Gastrocnemius medialis (tissue), 4 donors: ENCODE measurements around the gene NCOA3. TPM values are rescaled to one million over a fixed set of nuclear protein-coding genes. Genes with fewer than 3 reads are reported as not detected.
A peak's percentile ranks its signal among the peaks of the same experiment; 100 is the strongest.

Source experiments
- ATAC-seq, 2 donors: fragments of 150-250 bp; one replicate each; pipeline ENCODE4 v1.9.1; 2016
- DNase-seq, 2 donors: peaks; one replicate each; pipeline ENCODE4 v3.0.0-alpha.2; 2019
- H3K27ac ChIP-seq, 4 donors: fragments of 200-600 bp; sonication (generic); 1 replicate in 1 of 4; 2 replicates in 3 of 4; pipeline ENCODE4 v1.5.1; 2016 to 2018; ENCODE audit warnings: mild to moderate bottlenecking in 2 of 4, moderate library complexity in 1 of 4
- H3K27me3 ChIP-seq, 3 donors: fragments of 200-600 bp; sonication (generic) in 2 of 3; 1 replicate in 1 of 3; 2 replicates in 2 of 3; pipeline versions ENCODE4 v1.5.1 to v1.6.0; 2016 to 2019; ENCODE audit warnings: mild to moderate bottlenecking in 1 of 3, moderate library complexity in 1 of 3
- H3K36me3 ChIP-seq, 2 donors: fragments of 200-600 bp; sonication (generic) in 1 of 2; one replicate each; pipeline ENCODE4 v1.5.1; 2017 to 2018
- H3K4me1 ChIP-seq, 2 donors: fragments of 200-600 bp; sonication (generic) in 1 of 2; one replicate each; pipeline ENCODE4 v1.5.1; 2016 to 2017; ENCODE audit warnings: mild to moderate bottlenecking in 2 of 2
- H3K4me3 ChIP-seq, 4 donors: fragments of 200-600 bp; sonication (generic) in 3 of 4; 1 replicate in 1 of 4; 2 replicates in 3 of 4; pipeline ENCODE4 v1.5.1; 2016 to 2019; ENCODE audit warnings: mild to moderate bottlenecking in 2 of 4
- H3K9me3 ChIP-seq, 3 donors: fragments of 200-600 bp; sonication (generic) in 2 of 3; 1 replicate in 1 of 3; 2 replicates in 2 of 3; pipeline ENCODE4 v1.5.1; 2016 to 2019
- POLR2A ChIP-seq, 2 donors: fragments of 450-650 bp; IDR thresholded peaks; one replicate each; pipeline ENCODE4 v1.6.1; 2017; ENCODE audit warnings: antibody characterized with exemption in 2 of 2, mild to moderate bottlenecking in 2 of 2, moderate library complexity in 2 of 2
- in situ Hi-C, 4 donors: fragments of 200-750 bp; cut with MboI; loops; one replicate each; pipeline versions ENCODE4 v1.15.0 to v1.8.0; 2017; ENCODE audit warnings: low sequenced_read_pairs in 4 of 4
- intact Hi-C: fragments of 100-400 bp; cut with DNase I; formaldehyde crosslinking; loops from one replicate; pipeline ENCODE4 v1.15.1; 2023; ENCODE audit warnings: low total_unique reads
- total RNA-seq, 4 donors: library from RNA; depleted of rRNA; stranded (reverse); fragments of >200 nt; gene quantifications; one replicate each; pipeline versions ENCODE4 v1.1.0 to v1.2.3, GENCODE V29; 2016
- TF ChIP-seq, protein P1 (sequence below), 5 experiments: fragments of 450-650 bp in 3 of 5; fragments of 200-600 bp in 2 of 5; sonication (generic) in 2 of 5; IDR thresholded peaks in 4 of 5; conservative IDR thresholded peaks in 1 of 5; 1 replicate in 4 of 5; 2 replicates in 1 of 5; pipeline ENCODE4 v1.5.1; 2016 to 2019; ENCODE audit warnings: antibody characterized with exemption in 5 of 5, mild to moderate bottlenecking in 3 of 5, moderate library complexity in 3 of 5

NCOA3 gene
- total RNA-seq, 4 donors from 2014 or later: 52.5 to 86.1 (median 70.1) TPM

DNA sequence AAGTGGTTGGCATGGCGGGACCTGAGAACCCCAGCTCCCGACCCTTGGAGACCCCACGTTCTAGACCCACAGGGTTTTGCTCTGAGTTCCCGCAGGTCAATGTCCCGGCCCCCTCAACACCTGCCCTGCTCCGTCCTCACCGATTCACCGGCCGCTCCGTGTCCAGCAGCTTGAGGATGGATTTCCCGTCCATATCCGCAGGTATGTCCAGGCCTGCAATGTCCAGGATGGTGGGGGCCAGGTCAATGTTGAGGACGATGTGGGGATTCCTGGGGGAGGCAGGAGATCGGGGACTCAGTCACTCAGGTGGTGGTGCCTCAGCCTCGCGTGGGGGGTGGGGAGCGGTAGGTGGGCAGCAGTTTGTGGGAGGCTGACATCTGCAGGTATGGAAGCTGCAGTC lies 176.8 kb downstream of the NCOA3 start:
- no peaks in the 10 kb centered on the region for H3K4me1 ChIP-seq
- intact Hi-C loops (loop anchor here (2.0 kb wide), 1 partner anchor 942 kb away; no protein-coding TSS in a partner anchor), in situ Hi-C loops (no loop called here)
- no peaks in the 10 kb centered on the region for H3K27me3 ChIP-seq
- no peak for DNase-seq
- H3K9me3 ChIP-seq: no peaks in the 10 kb centered on the region
- peaks cover 0 to 4% of the 10 kb centered on the region in 2 donors for H3K36me3 ChIP-seq
- no peak overlapping the region for H3K27ac ChIP-seq
- no peak overlapping the region for H3K4me3 ChIP-seq
- no peak for ATAC-seq
- TF ChIP-seq, protein P1, sequence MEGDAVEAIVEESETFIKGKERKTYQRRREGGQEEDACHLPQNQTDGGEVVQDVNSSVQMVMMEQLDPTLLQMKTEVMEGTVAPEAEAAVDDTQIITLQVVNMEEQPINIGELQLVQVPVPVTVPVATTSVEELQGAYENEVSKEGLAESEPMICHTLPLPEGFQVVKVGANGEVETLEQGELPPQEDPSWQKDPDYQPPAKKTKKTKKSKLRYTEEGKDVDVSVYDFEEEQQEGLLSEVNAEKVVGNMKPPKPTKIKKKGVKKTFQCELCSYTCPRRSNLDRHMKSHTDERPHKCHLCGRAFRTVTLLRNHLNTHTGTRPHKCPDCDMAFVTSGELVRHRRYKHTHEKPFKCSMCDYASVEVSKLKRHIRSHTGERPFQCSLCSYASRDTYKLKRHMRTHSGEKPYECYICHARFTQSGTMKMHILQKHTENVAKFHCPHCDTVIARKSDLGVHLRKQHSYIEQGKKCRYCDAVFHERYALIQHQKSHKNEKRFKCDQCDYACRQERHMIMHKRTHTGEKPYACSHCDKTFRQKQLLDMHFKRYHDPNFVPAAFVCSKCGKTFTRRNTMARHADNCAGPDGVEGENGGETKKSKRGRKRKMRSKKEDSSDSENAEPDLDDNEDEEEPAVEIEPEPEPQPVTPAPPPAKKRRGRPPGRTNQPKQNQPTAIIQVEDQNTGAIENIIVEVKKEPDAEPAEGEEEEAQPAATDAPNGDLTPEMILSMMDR (IDR thresholded peaks at IDR 0.05 in 4 of 5, conservative IDR thresholded peaks at IDR 0.05 in 1 of 5): no peak
- TF ChIP-seq POLR2A (IDR thresholded peaks at IDR 0.05): no peak

DNA sequence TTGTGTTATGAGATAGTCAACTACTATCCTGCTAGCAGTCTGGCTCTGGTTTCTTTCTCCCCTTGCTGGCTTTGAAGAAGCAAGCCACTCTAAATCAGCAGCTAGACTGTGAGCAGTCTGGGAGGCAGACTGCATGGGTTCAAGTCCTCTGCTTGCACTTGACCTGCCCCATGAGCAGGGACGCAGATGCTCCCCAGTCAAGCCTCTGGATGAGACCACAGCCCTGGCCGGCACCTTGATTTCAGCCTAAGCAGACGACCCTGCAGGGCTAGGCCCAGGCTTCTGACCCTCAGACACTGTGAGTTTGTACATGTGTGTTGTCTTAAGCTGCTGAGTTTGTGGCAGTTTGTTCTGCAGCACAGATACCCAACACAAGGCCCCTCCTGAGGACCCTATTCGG lies 177.8 kb downstream of the NCOA3 start:
- DNase-seq (no peak), ATAC-seq (no peak)
- in situ Hi-C loops (no loop called here), intact Hi-C loops (loop anchor here (2.0 kb wide), 1 partner anchor 941 kb away; no protein-coding TSS in a partner anchor)
- Histone ChIP-seq H3K36me3 (peaks cover 0 to 4% of the 10 kb centered on the region in 2 donors), H3K27ac (no peak overlapping the region), H3K9me3 (no peaks in the 10 kb centered on the region), H3K4me1 (no peaks in the 10 kb centered on the region), H3K4me3 (no peak overlapping the region), H3K27me3 (no peaks in the 10 kb centered on the region)
- no peak for TF ChIP-seq POLR2A (IDR thresholded peaks at IDR 0.05)
- TF ChIP-seq, protein P1 (IDR thresholded peaks at IDR 0.05 in 4 of 5, conservative IDR thresholded peaks at IDR 0.05 in 1 of 5): no peak

DNA sequence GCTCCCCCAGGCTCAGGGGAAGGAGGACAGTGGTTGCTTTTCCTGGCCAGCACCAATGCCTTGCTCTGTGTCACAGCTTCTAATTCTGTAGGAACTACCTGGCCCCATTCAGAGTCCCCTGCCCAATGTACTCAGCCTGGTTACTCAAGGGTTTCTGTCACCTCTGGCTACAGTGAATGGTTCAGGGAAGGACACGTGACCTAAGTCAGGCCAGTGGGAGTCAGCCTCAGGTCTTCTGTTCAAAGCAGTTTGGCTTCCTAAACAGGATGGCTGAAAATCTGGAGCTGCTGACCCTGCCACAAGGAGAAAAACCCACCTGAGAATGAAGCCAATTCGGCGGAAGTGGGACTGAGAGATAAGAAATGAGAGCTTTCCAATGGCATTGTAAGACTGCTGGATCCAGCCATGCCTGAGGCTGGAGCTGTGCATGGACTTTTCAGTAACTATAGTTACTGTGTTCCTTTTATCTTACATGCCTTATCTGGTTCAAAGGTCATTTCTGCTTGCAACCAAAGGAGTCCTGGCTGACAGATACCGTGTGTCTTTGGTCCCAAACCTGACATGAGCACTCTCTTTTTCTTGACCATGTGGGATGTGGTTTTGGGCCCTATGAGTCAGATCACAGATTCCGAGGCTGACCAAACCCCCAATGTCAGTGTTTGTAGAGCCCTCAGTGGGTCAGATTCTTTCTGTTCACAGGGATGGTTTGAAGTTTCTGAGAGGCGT lies 179.3 kb downstream of the NCOA3 start:
- DNase-seq (no peak), ATAC-seq (no peak)
- TF ChIP-seq, protein P1 (IDR thresholded peaks at IDR 0.05 in 4 of 5, conservative IDR thresholded peaks at IDR 0.05 in 1 of 5): no peak
- no peak for TF ChIP-seq POLR2A (IDR thresholded peaks at IDR 0.05)
- no peaks in the 10 kb centered on the region for H3K9me3 ChIP-seq
- H3K27me3 ChIP-seq: no peaks in the 10 kb centered on the region
- intact Hi-C loops: no loop called here
- H3K27ac ChIP-seq: no peak overlapping the region
- H3K4me3 ChIP-seq: no peak overlapping the region
- in situ Hi-C loops: loop anchor here in 2 of 4 donors (5.0 to 10.0 kb wide), 2 partner anchors 934 to 936 kb away; no protein-coding TSS in a partner anchor
- H3K36me3 ChIP-seq: no peaks in the 10 kb centered on the region
- no peaks in the 10 kb centered on the region for H3K4me1 ChIP-seq

DNA sequence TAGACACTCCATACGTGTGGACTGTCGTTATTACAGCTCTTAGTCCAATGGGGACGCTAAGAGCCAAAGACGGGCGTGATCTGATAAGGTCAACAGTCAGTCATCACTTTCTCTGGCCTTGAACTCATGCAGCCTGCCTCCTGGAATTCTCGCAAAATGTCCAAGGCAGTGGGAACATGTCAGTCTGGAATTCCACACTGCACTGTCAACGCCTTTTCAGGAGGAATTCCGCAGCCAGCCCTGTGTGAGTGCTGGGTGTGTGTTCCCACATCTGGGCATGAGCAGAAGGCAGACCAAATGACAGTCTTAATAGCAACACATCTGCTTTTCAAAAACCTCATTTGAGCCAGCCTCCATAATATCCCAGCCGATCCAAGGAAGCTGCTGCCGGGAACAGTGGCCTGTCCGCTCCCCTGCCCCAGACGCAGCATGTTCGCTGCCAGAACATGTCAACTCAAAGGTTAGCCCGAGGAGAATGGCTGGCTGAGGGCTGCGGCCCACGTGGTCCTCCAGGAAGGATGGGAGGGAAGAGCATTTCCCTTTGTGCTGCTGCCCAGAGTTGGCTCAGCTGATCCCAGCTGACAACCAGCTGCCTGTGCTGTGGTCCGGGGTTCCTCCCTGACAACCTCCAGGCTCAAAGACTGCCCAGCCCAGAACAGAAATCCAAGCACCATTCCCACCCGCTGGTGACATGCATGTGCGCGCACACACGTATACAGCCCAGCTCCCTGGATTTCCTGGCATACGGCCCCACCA lies 180.5 kb downstream of the NCOA3 start:
- Histone ChIP-seq H3K36me3 (no peaks in the 10 kb centered on the region), H3K27ac (no peak overlapping the region), H3K4me3 (no peak overlapping the region), H3K4me1 (no peaks in the 10 kb centered on the region), H3K27me3 (no peaks in the 10 kb centered on the region), H3K9me3 (no peaks in the 10 kb centered on the region)
- TF ChIP-seq, protein P1 (IDR thresholded peaks at IDR 0.05 in 4 of 5, conservative IDR thresholded peaks at IDR 0.05 in 1 of 5): no peak
- TF ChIP-seq POLR2A (IDR thresholded peaks at IDR 0.05): no peak
- in situ Hi-C loops: loop anchor here in 2 of 4 donors (5.0 to 10.0 kb wide), 2 partner anchors 933 to 935 kb away; no protein-coding TSS in a partner anchor
- peak; percentile 32 to 38 for ATAC-seq
- intact Hi-C loops: no loop called here
- no peak for DNase-seq
